GM18861 (cell line): Measurements from ENCODE around the gene METTL26.

Experiments used
- ATAC-seq: cut with Tn5 transposase; IDR thresholded peaks from one replicate; pipeline ENCODE4 v1.9.1; 2021; ENCODE audit not compliant: unreplicated experiment

The METTL26 gene

GRCh38 chr16:638836-639235 is 2.7 kb upstream of the METTL26 start:
- no peak for ATAC-seq

GRCh38 chr16:638034-638543 is 2.0 kb upstream of the METTL26 start:
- no peak for ATAC-seq

- ATAC-seq: no peak
Measured at GRCh38 chr16:637081-638018, 1.2 kb upstream of the METTL26 start.

- peak; percentile 1 for ATAC-seq
Measured at GRCh38 chr16:635573-636205, 416 bp downstream of the METTL26 start.

GRCh38 chr16:634996-635395 is 1.1 kb downstream of the METTL26 start:
- no peak for ATAC-seq

- ATAC-seq: no peak
Measured at GRCh38 chr16:634051-634670, 1.9 kb downstream of the METTL26 start.

- no peak for ATAC-seq
Measured at GRCh38 chr16:633336-634050, 2.6 kb downstream of the METTL26 start.

- no peak for ATAC-seq
Measured at GRCh38 chr16:632486-633335, 3.4 kb downstream of the METTL26 start.

GRCh38 chr16:631808-632358 is 4.2 kb downstream of the METTL26 start:
- no peak for ATAC-seq

- ATAC-seq: no peak
Measured at GRCh38 chr16:630815-631405, 5.2 kb downstream of the METTL26 start, which contains the start of gene WFIKKN1. WFIKKN1 (plus strand) TSS chr16:630985; CDS start chr16:631254, 269 bp downstream.

GRCh38 chr16:630249-630814 is 5.8 kb downstream of the METTL26 start:
- no peak for ATAC-seq

GRCh38 chr16:629833-630248 is 6.3 kb downstream of the METTL26 start:
- ATAC-seq: no peak

- ATAC-seq: no peak
Measured at GRCh38 chr16:629185-629832, 6.8 kb downstream of the METTL26 start.

- no peak for ATAC-seq
Measured at GRCh38 chr16:628321-629061, 7.6 kb downstream of the METTL26 start.

- no peak for ATAC-seq
Measured at GRCh38 chr16:627454-628239, 8.5 kb downstream of the METTL26 start.

- no peak for ATAC-seq
Measured at GRCh38 chr16:626787-627453, 9.2 kb downstream of the METTL26 start.
